NCI-H146 (cell line): Measurements from ENCODE around the gene SLC9A1.
"Not testable (repeated sequence)": the region's sequence is repeated elsewhere in the genome, so short reads cannot be mapped to it uniquely, and the experiment has no call there.

ENCODE experiments used
- DNase-seq: peaks from one replicate; lab custom pipeline; 2025; lab: John Stamatoyannopoulos, UW

The SLC9A1 gene

DNA sequence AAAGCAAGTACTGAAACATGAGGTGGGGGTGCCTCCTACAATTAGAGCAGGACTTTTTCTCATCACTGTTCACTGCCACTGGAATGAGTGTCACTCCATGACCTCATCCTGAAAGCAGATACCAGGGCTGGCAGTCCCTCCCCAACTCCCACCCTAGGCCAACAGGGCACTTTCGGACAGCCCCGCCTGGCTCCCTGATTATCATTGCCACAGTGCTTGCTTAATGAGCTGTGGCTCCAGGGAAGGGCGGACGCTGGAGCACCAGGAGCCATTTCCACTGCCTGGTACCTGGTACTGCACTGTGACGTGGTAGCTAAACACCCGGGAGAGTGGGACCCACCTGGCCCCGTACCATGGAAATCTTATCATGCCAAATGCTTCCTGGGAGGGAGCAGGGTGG lies 22.3 kb downstream of the SLC9A1 start:
- DNase-seq = no peak

DNA sequence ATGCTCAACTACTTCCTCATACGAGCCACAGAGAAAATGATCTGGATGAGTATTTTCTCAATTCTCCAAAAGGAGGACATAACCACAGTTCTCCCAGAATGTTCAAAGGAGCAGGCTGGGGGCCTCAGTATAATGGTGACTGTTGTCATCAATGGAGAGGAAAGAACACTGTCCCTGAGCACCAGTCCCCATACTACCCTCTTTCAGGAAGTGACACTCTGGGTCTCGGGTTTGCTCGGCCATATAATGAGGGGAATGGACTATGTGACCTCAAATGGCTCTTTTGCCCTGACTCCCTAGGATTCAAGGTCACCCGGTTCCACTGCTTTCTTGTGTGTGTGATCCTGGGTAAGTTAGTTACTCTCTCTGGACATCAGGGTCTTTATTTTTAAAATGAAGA lies 22.8 kb downstream of the SLC9A1 start:
- no peak for DNase-seq

DNA sequence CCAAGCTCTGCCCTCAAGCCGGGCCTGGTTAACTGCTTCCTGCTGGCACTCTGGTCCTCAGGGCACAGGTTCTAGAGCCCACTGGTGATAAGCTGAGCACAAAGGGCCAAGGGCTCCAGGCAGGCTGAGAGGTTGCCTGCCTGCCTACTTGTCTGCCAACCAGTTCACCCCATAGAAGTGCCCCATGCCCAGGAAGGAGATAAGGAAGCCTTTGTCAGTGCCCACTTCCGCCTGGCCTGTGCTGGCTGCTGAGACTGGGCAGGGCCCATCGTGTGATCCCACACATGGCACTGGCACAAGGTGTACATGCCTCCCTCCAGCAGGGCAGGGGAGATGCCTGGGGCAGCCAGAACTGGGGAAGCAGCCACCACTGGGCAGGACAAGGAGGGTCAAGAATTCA lies 24.1 kb downstream of the SLC9A1 start:
- no peak for DNase-seq

DNA sequence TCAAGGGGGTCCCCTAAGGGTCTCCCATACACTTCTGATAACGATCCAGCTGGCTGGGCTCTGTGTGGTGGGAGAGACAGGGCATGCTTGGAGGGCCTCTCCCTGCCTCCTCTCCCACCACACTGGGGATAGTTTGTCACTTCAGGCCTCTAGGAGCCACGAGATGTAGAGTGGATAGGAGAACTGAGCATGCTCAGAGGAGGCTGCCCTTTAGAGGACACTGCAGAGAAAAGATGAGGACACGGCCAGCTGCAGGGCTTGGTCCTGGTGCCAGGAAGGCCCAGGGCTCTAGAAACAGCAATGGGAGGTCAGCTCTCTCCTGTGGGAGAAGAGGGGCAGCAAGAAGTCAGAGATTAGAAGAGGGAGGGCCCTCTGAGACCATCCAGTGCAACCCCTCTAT lies 25.7 kb downstream of the SLC9A1 start:
- no peak for DNase-seq

DNA sequence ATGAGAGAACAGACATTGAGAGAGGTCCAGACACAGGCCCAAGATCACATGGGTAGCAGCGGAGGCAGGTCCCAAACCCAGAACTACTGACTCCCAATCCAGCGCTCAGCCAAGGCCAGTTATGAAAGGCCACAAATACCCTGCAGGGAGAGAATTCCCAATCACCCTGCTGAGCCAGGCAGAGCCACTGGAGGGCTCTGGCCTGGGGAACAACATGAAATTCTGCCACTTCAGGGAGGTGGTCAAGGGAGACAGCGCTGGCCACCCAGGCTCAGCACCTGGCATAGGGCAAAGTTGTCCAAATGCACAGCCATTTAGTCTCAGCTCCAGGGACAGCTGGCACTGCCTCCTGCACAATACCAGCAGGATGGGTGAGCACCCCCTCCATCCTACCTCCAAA lies 27.5 kb downstream of the SLC9A1 start:
- DNase-seq = no peak

DNA sequence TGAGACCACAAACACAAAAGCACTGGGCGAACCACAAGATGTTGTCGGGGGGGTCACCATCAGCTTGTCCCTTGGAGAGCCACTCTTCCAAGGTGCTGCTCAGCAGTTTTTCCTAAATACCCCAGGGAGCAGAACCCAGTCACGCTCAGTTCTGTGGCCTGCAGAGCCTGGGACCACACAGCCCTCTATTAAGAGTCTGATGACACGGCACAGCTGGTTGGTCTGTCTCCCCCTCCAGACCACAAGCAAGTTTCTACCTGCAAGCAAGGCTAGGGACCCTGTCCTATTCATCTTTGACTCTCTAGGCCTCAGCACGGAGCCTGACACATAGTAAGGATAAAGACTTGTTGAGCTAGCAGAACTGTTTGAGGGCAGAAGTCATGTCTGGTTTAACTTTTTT lies 28.5 kb downstream of the SLC9A1 start:
- DNase-seq = no peak

DNA sequence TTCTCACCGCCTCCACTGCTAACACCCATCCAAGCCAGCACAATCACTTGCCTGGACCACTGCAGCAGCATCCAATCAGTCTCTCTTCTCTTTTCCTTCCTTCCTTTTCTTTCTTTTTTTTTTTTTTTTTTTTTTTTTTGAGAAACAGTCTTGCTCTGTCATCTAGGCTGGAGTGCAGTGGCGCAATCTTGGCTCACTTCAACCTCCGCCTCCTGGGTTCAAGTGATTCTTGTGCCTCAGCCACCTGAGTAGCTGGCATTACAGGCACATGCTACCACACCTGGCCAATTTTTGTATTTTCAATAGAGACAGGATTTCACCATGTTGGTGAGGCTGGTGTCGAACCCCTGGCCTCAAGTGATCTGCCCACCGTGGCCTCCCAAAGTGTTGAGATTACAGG lies 29.8 kb downstream of the SLC9A1 start:
- DNase-seq = not testable (repeated sequence)

DNA sequence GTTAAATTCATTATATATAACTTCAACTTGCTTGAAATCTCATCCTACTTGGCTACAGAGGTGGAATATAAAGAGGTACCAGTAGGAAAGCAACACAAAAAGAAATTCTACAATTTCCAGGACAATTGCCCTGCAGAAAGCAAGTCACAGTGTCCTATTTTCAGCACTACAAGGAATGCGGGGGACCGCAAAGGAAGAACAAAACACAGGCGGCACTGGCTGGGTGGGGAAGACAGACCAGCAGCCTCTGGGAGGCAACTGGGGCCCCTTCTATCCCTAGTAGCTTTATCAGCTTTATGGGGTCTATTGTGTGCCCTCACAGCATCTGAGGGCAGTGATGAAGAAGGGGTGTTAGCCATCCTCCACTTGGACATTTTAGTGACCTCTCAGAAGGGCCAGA lies 30.5 kb downstream of the SLC9A1 start:
- no peak for DNase-seq

DNA sequence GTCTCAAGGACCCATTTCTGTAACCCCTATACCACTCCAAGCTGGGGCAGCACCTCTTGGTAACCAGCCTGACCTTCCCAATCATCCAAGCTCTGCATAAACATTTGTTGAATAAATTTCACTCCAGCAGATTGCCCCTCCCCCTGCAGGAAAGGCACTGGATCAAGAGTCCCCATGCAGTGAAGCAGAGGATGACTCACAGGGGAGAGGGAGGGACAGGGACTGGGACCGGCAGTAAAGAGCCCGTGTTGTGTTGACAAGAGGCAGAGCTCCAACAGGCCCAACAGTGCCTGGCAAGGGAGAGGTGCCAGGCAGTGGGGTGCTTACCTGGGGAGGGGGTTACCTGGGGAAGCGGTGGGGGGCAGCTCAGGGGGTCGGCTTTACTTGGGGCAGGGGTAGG lies 32.3 kb downstream of the SLC9A1 start:
- DNase-seq = no peak

DNA sequence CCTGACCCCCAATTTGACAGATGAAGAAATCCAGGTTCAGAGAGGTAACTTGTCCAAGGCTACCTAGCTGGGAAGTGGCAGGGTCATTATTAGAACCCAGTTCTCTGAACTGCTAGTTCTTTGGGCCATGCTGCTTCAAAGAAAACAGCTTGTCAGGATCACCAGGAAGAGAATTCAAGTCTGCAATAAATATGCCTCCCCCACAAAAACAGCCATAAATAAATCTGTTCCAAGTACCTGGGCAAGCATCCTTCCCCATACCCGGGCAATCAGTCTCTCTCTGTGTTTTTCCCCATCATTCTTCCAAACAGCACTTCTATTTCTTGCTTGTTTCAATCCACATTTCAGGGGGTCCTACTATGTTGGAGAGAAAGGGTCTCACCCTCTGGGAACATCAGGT lies 34.1 kb downstream of the SLC9A1 start:
- DNase-seq = no peak

DNA sequence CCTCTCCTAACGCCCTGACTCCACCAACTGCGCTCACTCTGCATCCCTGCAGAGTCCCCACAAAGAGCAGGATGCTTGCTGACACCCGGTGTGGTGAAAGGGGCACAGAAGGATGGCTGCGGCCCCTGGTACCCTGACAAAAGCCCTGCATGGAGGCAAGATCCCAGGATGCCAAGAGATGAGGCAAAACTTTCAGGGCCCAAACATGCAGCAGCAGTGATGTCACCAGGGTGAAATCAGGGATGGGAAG lies 36.6 kb downstream of the SLC9A1 start:
- DNase-seq = no peak

DNA sequence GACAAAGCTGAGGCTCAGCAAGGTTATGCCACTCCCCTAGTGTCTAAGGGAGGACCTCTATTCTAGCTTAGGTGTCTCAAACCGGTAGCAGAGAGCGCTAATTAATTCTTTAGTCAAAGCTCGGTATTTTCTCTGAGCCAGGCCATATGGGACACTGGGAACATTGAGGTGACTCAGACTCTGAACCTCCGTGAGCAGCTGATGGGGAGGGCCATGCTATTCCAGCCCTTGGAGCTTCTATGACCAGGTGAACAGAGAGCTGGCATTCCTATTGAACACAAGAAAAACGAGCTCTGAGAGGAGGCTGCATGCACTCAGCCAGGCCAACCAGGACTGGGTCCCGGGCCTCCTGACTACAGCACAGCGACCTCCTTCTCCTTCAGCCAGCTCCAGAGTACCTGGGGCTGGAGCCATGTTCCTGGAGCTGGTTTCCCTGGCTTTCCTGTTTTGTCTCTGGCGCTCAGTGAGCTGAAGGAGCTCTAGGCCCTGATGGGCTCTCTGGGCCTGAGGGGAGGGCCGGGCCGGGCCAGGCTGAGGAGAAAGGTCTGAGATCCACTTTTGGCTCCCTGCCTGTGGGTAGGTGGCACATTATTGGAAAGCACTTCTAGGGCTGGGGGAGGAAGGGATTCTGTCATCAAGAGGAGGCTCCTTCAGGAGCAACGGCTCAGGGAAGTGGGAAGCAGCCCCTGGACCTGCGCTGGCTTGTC lies 37.0 kb downstream of the SLC9A1 start:
- DNase-seq = no peak

DNA sequence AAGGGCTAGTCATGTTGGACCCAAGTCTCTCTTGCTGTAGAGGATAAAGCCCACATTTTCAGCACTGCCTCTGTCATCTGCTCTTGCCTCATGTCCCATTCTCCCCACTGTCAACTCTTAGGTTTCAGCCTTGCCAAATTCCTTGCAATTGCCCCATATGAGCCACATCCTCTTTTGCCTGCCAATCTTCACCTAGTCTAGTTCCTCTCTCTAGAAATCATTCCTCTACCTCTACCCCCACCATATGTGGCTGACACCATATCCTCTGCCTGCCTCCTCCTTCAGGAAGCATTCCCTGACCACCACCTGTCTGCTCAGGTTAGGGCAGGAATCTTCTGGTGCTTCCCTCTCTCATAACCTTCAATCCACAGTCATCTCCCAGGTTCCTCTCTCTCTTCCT lies 38.2 kb downstream of the SLC9A1 start:
- DNase-seq = no peak

DNA sequence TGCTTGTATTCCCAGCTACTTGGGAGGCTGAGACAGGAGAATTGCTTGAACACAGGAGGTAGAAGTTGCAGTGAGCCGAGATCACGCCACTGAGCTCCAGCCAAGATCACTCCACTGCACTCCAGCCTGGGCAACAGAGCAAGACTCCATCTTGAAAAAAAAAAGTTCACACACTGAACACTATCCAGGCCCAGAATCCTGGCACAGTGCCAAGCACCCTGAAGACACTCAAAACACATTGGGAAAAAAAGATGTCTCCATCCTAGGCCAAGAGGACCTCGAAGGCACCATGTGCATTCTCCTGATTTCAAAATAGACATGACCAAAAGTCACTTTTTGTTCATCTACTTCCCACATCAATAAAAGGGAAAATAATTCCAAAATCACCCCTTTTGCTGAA lies 38.7 kb downstream of the SLC9A1 start:
- DNase-seq = no peak

DNA sequence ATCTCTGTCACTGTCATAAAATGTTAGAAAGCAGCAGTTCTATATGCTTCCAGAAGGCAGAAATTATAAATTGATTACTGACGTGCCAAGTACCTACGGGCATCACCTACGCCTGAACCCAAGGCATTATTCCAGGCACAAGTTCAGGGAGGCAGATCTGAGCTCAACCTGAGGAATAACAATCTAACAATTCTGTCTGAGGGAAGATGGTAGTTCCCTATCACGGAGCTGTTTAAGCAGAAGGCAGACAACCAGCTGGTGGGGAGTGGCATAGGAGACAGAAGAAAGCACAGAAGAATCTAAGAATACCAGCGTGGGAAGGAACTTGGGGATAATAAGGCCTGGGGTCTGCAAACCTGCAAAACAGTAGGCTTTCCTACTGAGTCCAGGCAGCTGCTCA lies 40.4 kb downstream of the SLC9A1 start:
- DNase-seq = no peak

DNA sequence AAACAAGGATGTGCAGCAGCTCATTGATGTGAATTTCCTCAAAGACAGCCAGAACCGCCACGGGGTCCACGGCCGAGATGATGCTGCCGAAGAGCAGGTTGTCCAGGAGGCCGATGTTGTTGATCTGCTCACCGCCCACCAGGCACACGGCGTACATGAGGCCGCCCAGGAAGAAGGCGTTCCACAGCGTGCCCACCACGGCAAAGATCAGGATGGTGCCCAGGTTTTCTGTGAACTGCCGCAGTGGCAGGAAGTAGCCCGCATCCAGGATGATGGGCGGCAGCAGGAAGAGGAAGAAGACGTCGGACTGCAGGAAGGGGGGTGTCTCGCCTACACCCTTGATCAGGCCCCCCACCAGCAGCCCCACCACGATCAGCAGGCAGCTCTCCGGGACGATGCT lies 41.1 kb downstream of the SLC9A1 start:
- DNase-seq = no peak

DNA sequence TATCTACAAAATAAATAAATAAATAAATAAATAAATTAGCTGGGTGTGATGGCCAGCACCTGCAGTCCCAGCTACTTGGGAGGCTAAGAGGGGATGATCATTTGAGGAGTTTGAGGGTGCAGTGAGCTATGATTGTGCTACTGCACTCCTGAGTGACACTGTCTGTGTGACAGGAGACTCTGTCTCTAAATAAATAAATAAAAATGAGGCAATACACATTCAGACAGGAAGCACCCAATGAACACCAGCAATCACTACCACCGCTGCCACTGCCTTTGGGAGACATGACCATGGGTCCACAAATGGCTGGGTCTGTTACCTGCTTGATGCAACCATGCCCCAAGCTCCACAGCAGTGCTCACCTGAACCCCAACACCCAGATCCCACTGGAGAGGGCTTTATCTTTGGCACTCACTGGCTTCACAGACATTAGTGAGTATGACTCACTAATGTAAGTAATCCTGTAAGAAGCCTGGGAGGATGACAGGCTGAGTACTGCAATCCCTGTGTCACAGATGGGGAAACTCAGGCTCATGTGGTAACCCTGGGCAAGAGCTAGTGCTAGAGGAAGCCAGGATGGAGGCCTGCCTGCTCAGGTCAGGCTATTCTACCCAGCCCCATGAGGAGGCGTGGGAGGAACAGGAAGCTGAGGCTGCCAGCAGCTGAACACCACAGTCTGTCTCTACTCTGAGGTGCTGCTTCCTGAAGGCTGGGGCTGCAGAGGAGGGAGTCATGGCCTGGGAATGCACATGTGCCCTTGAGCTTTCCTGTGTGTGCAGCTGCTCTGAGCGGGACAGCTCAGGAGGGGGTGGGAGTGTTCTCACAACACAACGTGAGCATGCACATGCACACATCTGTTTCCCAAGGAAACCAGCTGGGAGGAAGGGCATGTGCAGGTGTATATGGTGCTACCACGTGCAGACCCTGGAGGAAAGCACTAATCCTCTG lies 43.0 kb downstream of the SLC9A1 start:
- DNase-seq = peak; percentile 25

DNA sequence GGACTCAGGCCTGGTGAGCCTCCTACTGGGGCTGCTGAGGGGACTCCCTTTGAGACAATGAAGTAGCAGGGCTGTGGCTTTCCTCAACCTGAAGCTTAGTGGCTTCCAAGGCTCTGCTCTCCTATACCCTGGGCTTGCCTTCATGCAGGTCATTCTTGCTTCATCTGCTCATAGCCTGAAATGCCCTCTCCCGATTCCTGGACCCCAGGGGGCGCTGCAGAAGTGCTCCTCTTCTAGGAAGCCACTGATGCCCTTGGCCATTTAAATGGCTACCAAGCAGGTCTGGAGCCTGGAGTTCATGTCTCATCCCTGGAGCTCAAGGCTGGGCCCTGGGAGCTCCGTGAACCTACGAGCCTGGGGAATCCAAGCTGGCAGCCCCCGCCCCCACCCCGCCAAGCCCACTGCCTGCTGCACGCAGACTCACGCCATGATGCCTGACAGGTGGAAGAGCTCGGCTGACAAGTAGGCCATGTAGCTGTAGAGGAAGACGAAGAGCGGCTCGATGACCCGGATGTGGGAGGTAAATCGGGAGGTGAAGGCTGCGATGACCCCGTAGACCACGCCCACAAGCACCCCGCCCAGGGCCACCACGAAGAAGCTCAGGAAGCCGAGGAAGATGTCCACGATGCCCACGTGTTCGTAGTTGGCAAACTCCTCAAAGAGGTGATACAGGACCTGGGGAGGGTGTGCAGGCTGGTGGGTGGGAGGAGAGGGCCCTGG lies 45.7 kb downstream of the SLC9A1 start:
- DNase-seq = no peak

DNA sequence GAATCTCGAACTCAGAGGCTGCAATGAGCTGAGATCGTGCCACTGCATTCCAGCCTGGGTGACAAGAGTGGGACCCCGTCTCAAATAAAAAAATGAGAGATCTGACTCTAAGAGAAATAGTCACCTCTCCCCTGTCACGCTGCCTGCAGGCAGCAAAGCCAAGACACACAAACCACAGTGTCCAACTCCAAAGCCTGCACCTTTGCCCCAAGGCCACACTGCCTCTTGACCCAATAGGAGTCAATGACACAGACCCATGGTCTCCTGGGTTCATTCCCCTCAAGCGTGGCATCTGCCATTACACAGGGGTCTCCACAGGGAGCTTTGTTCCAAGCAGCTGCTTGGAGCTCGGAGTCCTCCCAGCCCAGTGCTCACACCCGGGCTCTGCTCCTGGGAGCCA lies 46.3 kb downstream of the SLC9A1 start:
- no peak for DNase-seq

DNA sequence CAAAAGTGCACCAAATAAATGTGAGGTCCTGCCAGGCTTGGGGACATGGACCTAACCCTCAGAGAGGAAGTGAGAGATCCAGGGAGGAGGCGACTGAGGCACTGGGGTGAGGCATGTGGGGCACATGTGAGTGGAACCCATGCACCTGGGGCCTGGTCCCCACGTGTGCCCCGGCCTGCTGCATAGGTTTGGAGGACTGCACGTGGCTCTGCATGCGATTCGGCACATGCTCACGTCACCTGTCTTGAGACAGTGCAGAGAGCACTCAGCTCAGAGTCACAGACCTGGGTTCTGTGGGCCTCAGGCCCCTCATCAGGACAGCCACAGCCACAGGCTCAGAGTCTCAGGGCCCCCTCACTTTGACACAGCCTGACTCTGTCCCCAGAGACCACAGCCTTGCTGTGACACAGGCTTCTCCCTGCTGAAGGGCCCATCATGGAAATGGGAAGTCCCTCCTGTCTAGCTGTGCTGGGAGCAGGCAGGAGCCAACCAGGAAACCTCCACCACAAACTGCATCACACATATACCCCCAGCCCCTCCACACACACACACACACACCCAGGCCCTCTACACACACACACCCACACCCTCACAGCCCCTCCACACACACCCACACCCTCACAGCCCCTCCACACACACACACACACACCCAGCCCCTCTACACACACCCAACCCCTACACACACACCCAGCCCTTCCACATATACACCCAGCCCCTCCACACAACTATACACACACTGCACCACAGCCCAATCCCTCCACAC lies 48.2 kb downstream of the SLC9A1 start:
- DNase-seq = no peak

DNA sequence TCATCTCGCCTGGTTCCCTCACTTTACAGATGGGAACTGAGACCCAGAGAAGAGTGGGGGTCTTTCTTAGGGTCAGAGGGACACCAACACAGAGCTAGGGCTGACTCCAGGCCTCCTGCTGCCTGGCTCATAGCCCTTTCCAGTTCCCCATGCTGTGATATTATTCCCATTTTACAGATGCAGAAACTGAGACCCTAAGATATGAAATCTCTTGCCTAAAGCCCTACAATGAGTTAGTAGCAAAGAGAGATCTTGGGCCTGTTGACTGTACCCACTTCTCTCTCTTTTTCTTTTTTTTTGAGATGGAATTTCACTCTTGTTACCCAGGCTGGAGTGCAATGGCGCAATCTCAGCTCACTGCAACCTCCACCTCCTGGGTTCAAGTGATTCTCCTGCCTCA lies 49.9 kb downstream of the SLC9A1 start:
- no peak for DNase-seq

DNA sequence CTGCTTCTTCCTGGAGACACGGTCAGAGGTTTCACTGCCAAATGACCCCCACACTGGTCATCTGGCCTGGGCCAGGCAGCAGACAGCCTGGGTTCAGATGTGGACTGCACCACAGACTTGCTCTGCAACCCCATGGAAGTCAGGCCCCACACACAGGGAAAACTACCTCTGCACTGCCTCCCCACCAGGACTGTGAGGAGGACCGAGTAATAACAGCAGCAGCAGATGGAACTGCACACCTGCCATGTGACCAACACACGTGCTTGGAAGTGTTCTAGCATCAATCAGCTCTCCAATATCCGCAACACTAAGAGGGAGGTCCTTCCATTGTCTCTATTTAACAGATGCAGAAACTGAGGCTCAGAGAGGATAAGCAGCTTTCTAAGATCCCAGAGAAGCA lies 51.4 kb downstream of the SLC9A1 start:
- DNase-seq = no peak
